K562 (cell line): Measurements from ENCODE around the gene ZNF891. TPM values are rescaled to one million over a fixed set of nuclear protein-coding genes. Genes with fewer than 3 reads are reported as not detected.

Experiments
- ETS2 ChIP-seq: IDR thresholded peaks from 2 replicates; pipeline ENCODE4 v1.6.1; 2016; ENCODE audit warnings: borderline replicate concordance, missing genetic modification characterization, mild to moderate bottlenecking, moderate library complexity, missing compliant biosample characterization; ENCODE audit not compliant: poor library complexity, severe bottlenecking
- ILK ChIP-seq: fragments of 450-650 bp; IDR thresholded peaks from 2 replicates; pipeline ENCODE4 v1.6.1; 2016; ENCODE audit warnings: missing genetic modification characterization, low read depth, mild to moderate bottlenecking, missing compliant biosample characterization, moderate library complexity, borderline replicate concordance
- POLR2A ChIP-seq: fragments of 450-650 bp; conservative IDR thresholded peaks from 2 replicates; pipeline ENCODE4 v1.6.1; 2016
- PURB ChIP-seq: sonication (generic); formaldehyde crosslinking; IDR thresholded peaks from 2 replicates; pipeline ENCODE4 v1.9.0; 2021; ENCODE audit warnings: low read depth, mild to moderate bottlenecking, missing genetic modification reagents
- RNF219 ChIP-seq: fragments of 250-450 bp; sonication (Bioruptor Pico); IDR thresholded peaks from 2 replicates; pipeline ENCODE4 v1.5.0; 2022; ENCODE audit warnings: mild to moderate bottlenecking
- ZNF282 ChIP-seq: sonication (generic); formaldehyde crosslinking; IDR thresholded peaks from 2 replicates; pipeline ENCODE4 v1.8.1; 2023; ENCODE audit warnings: missing genetic modification reagents
- polyA plus RNA-seq, 8 experiments: library from polyadenylated mRNA; depleted of rRNA in 4 of 8; stranded (reverse) in 5 of 8; unstranded in 3 of 8; fragments of >200 nt; fragmentation: Nextera tagmentation in 2 of 8; fragmentation: Illumina TruSeq in 1 of 8; extraction: Ambion mirVana in 2 of 8; extraction: Trizol in 1 of 8; gene quantifications; 2 replicates each; pipeline versions ENCODE4 v1.2.1 to v1.2.3, GENCODE V29; 2011 to 2014; ENCODE audit warnings: inconsistent platforms in 1 of 8, missing spikeins in 1 of 8
- total RNA-seq, 7 experiments: library from RNA; depleted of rRNA in 6 of 7; stranded (reverse); fragments of >200 nt in 6 of 7; fragmentation: Illumina TruSeq in 2 of 7; extraction: Trizol in 2 of 7; gene quantifications; 2 replicates each; pipeline versions ENCODE4 v1.2.1 to v1.2.3, GENCODE V29; 2011 to 2021; ENCODE audit warnings: low replicate concordance in 1 of 7
- TF ChIP-seq, protein P1 (sequence below), 2 experiments: fragments of 450-650 bp in 1 of 2; IDR thresholded peaks; 2 replicates each; pipeline ENCODE4 v1.6.1; 2011 to 2017; ENCODE audit warnings: low read depth in 2 of 2, antibody characterized with exemption in 1 of 2, borderline replicate concordance in 1 of 2, low read length in 1 of 2, mild to moderate bottlenecking in 1 of 2, mixed read lengths in 1 of 2; ENCODE audit not compliant: control insufficient read depth in 1 of 2
- TF ChIP-seq, protein P2 (sequence below): fragments of 250-450 bp; sonication (Bioruptor Pico); IDR thresholded peaks from 2 replicates; pipeline ENCODE4 v1.4.0; 2020
- TF ChIP-seq, protein P3 (sequence below), 2 experiments: fragments of 450-650 bp; conservative IDR thresholded peaks; 2 replicates each; pipeline ENCODE4 v1.6.1; 2017; ENCODE audit warnings: mild to moderate bottlenecking in 2 of 2, moderate library complexity in 2 of 2

Gene ZNF891
- total and polyA plus RNA-seq, 9 of the 15 experiments (the other 6 are each of a cell fraction or from before 2014, with no cell fraction given): 0.41 to 2.0 (median 1.3) TPM

DNA sequence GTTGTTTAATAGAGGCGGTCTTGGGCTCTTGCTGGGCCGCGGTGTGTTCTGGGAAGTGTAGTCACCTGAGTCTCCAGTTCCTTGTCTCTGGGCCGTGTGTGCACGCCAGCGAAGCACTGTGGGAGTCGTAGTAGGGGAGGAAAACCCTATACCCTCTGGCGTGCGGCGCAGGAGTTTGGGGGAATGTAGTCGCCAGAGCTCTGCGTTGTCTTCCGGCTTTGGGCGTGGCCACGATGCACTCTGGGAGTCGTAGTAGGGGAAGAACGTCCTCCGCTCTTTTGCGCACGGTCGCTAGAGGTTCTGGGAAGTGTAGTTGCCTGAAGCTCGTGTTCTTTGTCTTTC is 50.1 kb downstream of the ZNF891 start (continued):
- TF ChIP-seq ILK (no peak), POLR2A (no peak), PURB (no peak), ETS2 (tag) (no peak), ZNF282 (no peak), RNF219 (CRISPR knock-in tag) (no peak)
- TF ChIP-seq, protein P1, sequence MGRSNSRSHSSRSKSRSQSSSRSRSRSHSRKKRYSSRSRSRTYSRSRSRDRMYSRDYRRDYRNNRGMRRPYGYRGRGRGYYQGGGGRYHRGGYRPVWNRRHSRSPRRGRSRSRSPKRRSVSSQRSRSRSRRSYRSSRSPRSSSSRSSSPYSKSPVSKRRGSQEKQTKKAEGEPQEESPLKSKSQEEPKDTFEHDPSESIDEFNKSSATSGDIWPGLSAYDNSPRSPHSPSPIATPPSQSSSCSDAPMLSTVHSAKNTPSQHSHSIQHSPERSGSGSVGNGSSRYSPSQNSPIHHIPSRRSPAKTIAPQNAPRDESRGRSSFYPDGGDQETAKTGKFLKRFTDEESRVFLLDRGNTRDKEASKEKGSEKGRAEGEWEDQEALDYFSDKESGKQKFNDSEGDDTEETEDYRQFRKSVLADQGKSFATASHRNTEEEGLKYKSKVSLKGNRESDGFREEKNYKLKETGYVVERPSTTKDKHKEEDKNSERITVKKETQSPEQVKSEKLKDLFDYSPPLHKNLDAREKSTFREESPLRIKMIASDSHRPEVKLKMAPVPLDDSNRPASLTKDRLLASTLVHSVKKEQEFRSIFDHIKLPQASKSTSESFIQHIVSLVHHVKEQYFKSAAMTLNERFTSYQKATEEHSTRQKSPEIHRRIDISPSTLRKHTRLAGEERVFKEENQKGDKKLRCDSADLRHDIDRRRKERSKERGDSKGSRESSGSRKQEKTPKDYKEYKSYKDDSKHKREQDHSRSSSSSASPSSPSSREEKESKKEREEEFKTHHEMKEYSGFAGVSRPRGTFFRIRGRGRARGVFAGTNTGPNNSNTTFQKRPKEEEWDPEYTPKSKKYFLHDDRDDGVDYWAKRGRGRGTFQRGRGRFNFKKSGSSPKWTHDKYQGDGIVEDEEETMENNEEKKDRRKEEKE (IDR thresholded peaks at IDR 0.05; ENCODE audit: borderline replicate concordance in 1 of 2, control insufficient read depth in 1 of 2, low read depth in 2 of 2, low read length in 1 of 2): 0 out of 4 replicates have a peak, but pooled peaks of 1 of the 2 experiments have one; percentile 76
- TF ChIP-seq, protein P2, sequence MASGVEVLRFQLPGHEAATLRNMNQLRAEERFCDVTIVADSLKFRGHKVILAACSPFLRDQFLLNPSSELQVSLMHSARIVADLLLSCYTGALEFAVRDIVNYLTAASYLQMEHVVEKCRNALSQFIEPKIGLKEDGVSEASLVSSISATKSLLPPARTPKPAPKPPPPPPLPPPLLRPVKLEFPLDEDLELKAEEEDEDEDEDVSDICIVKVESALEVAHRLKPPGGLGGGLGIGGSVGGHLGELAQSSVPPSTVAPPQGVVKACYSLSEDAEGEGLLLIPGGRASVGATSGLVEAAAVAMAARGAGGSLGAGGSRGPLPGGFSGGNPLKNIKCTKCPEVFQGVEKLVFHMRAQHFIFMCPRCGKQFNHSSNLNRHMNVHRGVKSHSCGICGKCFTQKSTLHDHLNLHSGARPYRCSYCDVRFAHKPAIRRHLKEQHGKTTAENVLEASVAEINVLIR (CRISPR knock-in tag): peak; percentile 97
- TF ChIP-seq, protein P3, sequence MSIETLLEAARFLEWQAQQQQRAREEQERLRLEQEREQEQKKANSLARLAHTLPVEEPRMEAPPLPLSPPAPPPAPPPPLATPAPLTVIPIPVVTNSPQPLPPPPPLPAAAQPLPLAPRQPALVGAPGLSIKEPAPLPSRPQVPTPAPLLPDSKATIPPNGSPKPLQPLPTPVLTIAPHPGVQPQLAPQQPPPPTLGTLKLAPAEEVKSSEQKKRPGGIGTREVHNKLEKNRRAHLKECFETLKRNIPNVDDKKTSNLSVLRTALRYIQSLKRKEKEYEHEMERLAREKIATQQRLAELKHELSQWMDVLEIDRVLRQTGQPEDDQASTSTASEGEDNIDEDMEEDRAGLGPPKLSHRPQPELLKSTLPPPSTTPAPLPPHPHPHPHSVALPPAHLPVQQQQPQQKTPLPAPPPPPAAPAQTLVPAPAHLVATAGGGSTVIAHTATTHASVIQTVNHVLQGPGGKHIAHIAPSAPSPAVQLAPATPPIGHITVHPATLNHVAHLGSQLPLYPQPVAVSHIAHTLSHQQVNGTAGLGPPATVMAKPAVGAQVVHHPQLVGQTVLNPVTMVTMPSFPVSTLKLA (conservative IDR thresholded peaks at IDR 0.05): peak; percentile 65 to 72; a peak in 3 of 4 replicates
